K562 (cell line): ENCODE data around the gene SCAPER.

Source experiments
- GTF2A2 ChIP-seq: IDR thresholded peaks from 2 replicates; pipeline ENCODE4 v1.6.1; 2016; ENCODE audit warnings: mild to moderate bottlenecking, missing genetic modification characterization, missing compliant biosample characterization
- NBN ChIP-seq: fragments of 450-650 bp; IDR thresholded peaks from 2 replicates; pipeline ENCODE4 v1.6.1; 2016; ENCODE audit warnings: low read depth, mild to moderate bottlenecking
- STAT5B ChIP-seq: fragments of 250-450 bp; sonication (Bioruptor Pico); IDR thresholded peaks from 2 replicates; pipeline ENCODE4 v1.8.0; 2021; ENCODE audit warnings: mild to moderate bottlenecking, inconsistent platforms
- TF ChIP-seq, protein P1 (sequence below): IDR thresholded peaks from 2 replicates; pipeline ENCODE4 v1.6.1; 2016; ENCODE audit warnings: missing genetic modification characterization, missing compliant biosample characterization

- TF ChIP-seq NBN, result no peak
- TF ChIP-seq, protein P1, sequence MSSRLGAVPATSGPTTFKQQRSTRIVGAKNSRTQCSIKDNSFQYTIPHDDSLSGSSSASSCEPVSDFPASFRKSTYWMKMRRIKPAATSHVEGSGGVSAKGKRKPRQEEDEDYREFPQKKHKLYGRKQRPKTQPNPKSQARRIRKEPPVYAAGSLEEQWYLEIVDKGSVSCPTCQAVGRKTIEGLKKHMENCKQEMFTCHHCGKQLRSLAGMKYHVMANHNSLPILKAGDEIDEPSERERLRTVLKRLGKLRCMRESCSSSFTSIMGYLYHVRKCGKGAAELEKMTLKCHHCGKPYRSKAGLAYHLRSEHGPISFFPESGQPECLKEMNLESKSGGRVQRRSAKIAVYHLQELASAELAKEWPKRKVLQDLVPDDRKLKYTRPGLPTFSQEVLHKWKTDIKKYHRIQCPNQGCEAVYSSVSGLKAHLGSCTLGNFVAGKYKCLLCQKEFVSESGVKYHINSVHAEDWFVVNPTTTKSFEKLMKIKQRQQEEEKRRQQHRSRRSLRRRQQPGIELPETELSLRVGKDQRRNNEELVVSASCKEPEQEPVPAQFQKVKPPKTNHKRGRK (tag), result no peak
- no peak for TF ChIP-seq STAT5B (CRISPR knock-in tag)
- no peak for TF ChIP-seq GTF2A2
These were observed 571.8 kb downstream of the SCAPER start for GRCh38 chr15:76333309-76333708.
